GM20000 (cell line): ENCODE data around the gene SMIM44.

Experiments used
- DNase-seq: peaks from one replicate; pipeline ENCODE4 v3.0.0; 2012; ENCODE audit warnings: low spot score
- TF ChIP-seq, protein P1 (sequence below): IDR thresholded peaks from 2 replicates; pipeline ENCODE4 v1.5.1; 2012; ENCODE audit warnings: mild to moderate bottlenecking, control low read depth; ENCODE audit errors: extremely low read depth, missing control alignments

SMIM44 gene

DNA sequence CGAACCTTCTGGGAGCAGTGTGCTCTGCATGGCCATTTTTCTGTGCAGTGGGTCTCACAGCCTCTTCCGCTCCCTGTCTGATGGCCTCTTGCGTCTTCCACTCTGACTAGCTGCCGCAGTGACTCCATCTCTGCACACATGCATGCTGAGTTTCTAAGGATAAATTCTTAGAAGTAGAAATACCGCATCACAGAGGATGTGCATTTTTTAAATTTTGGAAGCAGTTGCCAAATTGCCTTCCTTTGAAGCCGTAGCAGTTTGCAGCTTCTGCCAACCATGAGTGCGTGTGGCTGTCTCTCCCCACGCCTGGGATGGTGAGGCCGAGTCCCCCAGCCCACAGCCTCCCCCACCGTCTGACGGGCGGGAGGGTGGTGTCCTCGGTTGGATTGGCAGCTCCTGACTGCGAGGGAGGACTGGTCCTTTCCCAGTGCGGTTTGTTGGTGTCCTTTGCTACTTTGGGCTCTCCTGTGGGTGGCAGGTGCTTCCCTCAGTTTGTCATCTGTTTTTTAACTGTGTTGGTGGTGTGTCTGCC is 32.7 kb upstream of the SMIM44 start:
- DNase-seq: no peak
- TF ChIP-seq, protein P1, sequence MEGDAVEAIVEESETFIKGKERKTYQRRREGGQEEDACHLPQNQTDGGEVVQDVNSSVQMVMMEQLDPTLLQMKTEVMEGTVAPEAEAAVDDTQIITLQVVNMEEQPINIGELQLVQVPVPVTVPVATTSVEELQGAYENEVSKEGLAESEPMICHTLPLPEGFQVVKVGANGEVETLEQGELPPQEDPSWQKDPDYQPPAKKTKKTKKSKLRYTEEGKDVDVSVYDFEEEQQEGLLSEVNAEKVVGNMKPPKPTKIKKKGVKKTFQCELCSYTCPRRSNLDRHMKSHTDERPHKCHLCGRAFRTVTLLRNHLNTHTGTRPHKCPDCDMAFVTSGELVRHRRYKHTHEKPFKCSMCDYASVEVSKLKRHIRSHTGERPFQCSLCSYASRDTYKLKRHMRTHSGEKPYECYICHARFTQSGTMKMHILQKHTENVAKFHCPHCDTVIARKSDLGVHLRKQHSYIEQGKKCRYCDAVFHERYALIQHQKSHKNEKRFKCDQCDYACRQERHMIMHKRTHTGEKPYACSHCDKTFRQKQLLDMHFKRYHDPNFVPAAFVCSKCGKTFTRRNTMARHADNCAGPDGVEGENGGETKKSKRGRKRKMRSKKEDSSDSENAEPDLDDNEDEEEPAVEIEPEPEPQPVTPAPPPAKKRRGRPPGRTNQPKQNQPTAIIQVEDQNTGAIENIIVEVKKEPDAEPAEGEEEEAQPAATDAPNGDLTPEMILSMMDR: no peak

DNA sequence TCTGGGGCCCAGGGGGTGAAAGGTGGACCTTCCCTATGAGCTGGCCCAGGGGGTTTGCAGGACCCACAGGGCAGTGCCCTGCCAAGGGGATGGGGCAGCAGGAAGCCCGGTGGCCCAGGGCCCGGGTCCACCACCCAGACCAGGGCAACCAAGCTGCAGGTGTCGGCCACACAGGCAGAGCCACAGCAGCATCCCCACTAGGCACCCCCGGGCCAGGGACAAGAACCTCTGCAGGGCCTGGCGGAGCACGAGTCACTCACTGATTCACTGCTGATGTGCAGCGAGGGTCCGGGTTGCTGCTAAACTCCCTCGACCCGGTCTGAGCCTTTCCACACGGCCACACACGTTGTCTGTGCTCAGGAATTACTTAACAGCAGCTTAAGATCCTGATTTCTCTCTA is 31.7 kb upstream of the SMIM44 start:
- no peak for DNase-seq
- TF ChIP-seq, protein P1: no peak

DNA sequence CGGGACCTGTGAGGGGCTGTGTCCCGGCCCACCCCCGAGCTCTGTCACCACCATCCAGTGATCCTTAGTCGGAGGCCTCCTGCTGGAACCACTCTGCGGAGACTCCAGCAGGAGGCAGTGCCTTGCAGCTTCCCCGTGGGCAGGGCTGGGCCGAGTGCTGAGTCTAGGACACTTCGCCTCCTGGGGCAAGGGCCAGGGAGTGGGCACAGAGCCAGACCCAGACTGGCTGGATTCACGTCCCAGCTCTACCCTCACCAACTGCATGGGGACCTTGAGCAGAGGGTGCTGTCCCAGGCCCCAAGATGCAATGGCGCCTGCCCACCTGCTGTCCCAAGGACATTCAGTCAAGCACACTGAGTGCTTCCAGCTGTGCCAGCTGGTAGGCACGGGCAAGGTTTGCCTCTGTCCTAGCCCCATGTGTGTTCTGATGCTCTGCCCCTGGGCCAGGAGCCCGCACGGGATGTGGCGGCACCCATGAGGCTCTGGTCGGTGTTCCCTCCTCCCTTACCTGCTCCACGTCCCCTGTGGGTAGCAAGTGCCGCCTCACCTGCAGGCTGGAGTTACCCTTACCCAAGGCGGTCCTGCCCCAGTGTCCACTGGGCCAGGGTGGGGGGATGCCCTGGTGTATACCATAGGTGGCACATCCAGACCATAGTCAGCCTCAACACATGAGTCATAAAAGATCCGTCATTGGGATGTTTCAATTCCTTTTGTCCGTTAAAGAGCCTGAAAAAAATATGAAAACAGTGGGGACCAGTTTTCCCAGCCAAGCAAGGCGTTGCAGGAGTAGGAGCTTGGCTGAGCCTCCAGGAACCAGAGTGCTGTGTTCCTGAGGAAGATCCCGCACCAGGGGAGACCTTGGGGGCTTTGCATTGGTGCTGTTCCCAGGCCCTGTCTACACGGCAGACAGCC is 30.2 kb upstream of the SMIM44 start:
- DNase-seq: no peak
- TF ChIP-seq, protein P1: no peak

DNA sequence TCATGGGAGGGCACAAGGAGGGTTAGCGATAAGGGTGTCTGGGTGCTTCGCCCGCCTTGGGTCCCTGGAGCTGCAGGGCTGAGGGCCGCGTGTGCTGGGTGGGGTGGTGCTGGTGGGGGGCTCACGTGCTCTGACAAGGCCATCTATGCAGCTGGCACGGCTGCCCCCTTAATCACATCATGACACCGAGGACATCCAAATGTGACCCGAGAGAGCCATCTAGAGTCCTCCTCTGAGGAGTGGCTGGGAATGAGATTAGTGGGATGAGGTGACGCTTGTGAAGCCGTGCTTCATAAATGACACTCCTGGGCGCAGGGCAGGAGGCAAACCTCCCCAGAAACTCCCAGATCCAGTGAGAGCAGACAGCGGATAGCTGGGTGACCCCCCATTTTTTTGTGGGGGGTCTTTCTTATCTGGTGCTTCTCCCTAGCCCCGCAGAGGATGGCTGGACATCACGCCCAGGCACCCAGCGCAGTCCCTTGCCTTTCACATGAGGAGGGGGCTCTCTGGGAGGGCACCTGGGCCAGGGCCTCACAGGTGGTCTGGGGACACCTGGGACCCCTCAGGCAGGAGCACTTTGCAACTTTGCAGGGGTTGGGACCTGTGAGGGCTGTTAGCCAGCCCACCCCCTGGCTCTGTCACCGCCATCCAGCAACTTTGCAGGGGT is 29.5 kb upstream of the SMIM44 start:
- TF ChIP-seq, protein P1: no peak
- DNase-seq: no peak

DNA sequence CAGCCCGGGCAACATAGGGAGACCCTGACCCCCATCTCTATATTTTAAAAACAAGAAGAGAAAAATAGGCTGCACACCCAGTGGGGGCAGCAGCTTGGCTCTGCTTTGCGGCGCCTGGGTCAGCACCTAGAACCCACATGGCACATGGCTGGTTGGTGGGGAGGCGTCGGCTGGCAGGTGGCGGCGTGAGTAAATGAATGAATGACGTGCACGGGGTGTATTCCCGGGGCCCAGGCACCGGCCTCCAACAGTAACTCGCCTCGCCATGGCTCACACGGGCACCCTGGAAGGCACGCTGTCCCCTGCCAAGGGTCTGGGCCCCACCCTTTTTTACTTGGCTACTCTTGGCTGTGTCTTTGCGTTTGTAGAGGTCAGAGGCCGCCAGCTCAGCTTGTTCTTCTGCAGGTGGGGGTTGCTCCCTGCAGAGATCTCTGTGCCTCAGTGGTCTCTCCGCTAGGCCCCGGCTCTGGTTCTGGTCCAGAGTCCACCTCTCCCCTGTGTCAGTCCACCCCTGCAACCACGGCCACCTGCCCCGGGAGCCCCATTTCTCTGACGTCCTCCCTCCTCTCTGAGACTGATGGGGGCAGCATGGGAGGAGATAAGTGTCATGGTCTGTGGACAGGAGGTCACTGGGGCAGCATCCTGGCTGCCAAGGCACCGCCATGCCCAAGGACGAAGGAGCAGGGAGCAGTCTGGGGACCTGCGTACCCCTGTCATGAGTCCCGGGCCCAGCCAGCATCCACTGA is 28.4 kb upstream of the SMIM44 start:
- DNase-seq: no peak
- TF ChIP-seq, protein P1: no peak

DNA sequence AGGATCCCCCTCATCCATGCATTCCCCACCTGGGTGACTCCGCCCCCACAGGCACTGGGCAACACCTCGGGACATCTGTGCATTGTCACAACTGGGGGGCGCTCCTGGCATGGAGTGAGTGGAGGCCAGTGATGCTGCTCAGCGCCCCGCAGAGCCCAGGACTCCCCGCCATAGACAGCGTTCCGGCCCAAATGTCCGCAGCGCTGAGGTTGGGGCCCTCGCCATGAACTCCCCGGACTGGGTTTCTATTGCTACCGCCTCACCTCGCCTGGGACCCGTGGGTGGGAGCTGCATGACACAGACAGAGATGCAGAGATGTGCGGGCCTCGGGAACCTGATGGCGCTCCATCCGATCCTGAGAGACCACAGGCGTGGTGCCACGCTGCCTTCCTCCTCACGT is 27.5 kb upstream of the SMIM44 start:
- TF ChIP-seq, protein P1: no peak
- DNase-seq: no peak
